Nucleus accumbens (tissue), 56 donors: Measurements from ENCODE around the gene NCKAP5.
A peak's percentile ranks its signal among the peaks of the same experiment; 100 is the strongest.
"Not testable (repeated sequence)": the region's sequence is repeated elsewhere in the genome, so short reads cannot be mapped to it uniquely, and the experiment has no call there.

Experiments used
- DNase-seq, 56 donors: peaks; one replicate each; lab custom pipeline; 2025; lab: John Stamatoyannopoulos, UW

Gene NCKAP5

GRCh38 chr2:133525613-133526529 is 42.4 kb downstream of the NCKAP5 start:
- DNase-seq = no peak

- DNase-seq = no peak
These were observed 43.2 kb downstream of the NCKAP5 start for GRCh38 chr2:133525090-133525489.

GRCh38 chr2:133523406-133523805 is 44.9 kb downstream of the NCKAP5 start:
- DNase-seq = no peak

GRCh38 chr2:133522204-133522603 is 46.1 kb downstream of the NCKAP5 start:
- no peak for DNase-seq

- no peak for DNase-seq
These were observed 47.0 kb downstream of the NCKAP5 start for GRCh38 chr2:133521146-133521745.

DNA sequence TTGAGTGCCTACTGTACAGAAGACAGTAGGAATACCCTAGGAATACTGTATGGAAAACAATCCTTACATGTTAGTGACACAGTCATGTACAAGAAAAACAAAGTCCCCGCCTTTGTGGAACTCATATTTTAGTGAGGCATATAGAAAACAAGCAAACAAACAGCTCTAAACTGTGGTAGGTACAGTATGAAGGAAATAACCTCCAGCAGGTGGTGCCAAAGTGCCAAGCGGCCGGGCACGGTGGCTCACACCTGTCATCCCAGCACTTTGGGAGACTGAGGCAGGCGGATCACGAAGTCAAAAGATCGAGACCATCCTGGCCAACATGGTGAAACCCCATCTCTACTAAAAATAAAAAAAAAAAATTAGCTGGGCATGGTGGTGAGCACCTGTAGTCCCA is 48.6 kb downstream of the NCKAP5 start:
- not testable (repeated sequence) for DNase-seq

- no peak for DNase-seq
These were observed 49.4 kb downstream of the NCKAP5 start for GRCh38 chr2:133518700-133519344.

DNA sequence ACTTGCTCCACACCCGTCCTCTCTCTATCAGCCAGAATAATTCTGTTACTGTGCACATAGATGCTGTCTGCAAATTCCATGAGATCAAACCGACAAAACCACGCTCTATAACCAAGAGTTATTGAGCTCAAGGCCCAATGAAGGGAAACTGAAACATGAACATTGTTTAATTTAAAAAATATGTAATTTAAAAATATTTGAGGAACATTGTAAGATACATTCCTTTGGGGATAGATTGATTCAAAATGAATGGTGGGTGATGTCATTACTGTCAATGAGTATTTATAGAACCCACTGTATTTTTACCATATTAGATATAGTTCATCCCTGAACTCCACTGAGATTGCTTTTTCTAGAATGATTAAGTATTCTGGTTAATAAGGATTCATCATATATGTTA is 50.4 kb downstream of the NCKAP5 start:
- no peak for DNase-seq

GRCh38 chr2:133516405-133517026 is 51.7 kb downstream of the NCKAP5 start:
- DNase-seq = no peak

GRCh38 chr2:133515271-133515670 is 53.0 kb downstream of the NCKAP5 start:
- no peak for DNase-seq

- no peak for DNase-seq
These were observed 54.4 kb downstream of the NCKAP5 start for GRCh38 chr2:133513893-133514292.

DNA sequence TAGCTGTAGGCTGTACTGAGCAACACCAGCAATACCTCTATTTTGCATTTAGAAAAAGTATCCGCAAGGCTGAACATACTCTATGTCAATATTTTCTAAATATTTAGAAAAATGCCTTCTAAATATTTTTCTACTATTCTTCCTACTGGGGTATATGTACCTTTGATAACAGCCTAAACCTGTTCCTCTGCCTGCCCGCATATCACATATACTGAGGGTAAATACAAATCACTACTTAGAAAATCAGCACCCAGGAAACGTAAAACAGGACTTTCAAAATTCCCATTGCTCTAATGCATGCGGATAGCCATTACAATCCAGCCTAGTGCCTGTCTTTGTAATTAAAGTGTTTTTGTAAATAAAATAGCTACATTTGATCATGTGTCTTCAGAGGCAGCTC is 56.1 kb downstream of the NCKAP5 start:
- DNase-seq = no peak

- DNase-seq = no peak
These were observed 56.6 kb downstream of the NCKAP5 start for GRCh38 chr2:133511679-133512078.

DNA sequence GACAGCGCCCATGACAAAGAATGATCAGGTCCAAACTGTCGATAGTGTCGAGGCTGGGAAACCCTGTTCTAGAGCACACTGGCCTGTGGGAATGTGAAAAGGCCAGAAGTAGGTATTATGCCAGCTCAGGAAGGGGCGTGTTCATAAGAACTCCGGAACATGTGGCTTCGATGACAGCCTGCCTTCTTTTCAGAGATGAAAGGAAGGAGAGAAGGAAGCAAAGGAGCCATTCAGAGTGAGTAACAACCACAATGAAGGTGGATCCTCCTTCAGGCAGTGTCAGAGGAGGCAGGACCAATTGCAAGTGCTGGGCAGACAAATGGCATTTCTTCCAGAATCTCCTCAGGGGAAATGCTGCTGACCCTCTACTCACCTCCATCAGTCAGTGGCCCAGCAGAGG is 58.5 kb downstream of the NCKAP5 start:
- no peak for DNase-seq

DNA sequence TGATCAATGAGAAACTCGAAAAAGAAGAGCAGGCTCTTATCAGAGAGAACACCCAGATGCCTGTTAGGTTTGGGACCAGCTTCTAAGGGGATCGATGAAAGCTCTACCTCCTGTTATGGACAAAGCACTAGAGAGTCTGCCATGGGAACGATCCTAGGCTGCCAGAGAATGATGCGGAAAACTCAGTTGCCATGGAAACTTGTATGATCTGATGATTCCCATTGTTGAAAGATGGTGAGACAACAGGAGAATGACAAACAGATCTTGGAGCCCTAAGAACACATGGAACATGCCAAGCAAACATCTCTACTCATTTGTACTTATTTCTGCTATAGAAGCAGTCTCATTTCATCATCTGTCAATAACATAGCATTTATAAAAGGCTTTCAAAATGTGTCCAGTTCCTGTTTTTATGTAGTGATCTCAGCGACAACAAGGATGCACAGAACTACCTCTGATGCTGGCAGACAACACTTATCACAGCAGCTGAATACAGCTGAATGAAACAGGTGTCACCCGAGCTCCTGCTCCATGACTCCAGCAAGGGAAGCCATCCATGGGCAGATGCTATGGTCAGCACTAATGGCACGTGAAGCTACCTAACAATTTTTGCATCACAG is 59.6 kb downstream of the NCKAP5 start:
- no peak for DNase-seq

DNA sequence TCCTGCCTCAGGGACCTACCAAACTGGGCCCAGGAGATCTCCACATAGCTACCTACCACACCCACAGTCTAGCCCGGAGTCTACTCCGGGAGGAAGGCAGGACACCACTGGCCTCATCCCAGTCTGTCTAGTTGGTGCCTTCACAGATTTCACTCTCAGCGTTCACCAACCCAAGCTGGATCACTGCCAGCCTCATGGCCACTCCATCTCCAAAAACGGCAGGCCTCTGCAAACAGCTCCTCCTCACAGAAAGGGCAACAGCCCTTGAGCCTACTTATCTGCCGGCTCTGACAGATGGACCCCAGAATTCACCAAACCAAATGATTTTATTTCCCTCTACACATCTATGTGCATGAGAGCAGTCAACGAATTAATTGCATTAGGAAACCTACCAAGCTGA is 61.3 kb downstream of the NCKAP5 start:
- no peak for DNase-seq

GRCh38 chr2:133504566-133505505 is 63.4 kb downstream of the NCKAP5 start:
- DNase-seq = peak in 28 of 56 donors; percentile 3 to 71 (median 22)

DNA sequence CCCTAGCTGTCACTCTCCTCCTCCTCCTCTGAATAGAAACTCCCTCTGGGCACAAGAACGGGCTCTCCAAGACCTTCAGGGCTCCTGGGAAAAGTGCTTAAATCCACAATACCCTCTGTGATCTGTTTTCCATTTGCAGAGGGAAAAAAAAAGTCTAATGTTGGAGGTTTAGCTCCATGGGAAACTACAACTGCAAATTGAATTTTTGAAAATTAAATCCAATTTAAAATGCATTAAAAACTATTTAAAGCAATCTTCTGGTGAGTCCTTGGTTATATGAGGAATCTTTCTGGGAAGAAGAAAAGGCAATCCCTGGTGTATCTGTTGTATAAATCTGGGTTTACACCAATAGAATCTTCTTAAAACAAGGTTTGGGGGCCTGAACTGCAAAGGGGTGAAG is 64.3 kb downstream of the NCKAP5 start:
- DNase-seq = no peak

DNA sequence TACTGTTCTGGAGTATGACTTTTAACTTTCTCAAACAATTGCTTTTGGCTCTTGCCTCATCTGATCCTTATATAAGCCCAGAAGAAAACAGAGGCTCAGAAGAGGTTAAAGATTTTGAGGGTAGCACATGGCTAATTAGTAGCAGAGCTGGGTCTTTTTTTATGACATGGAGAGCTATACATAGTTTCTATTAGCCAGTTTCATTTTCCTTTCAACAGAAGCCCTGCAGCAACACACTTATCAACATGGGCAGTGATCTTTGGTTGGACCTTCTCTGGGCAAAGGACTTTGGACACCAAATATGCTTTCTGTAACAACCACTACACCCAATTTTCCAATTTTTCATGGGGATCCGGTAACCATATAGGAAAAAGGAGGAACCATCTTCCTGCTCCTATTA is 64.9 kb downstream of the NCKAP5 start:
- no peak for DNase-seq

DNA sequence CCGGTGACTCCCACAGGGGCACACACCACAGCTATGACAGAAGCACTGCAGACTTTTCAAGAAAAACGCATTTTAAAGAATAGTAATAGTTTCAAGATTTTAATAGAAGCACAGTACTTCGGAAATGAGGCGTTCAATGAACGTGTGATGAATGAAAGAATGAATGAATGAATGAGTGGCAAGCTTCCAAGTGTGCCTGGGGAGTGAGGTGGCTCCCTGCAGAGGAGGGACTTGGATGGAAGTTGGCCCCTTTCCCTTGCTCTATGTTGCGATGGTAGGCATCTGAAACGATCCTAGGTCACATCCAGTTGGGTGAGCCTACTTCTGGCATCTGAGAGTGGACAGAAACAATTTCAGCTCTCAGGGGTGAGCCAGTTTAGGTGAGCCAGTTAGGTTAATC is 65.6 kb downstream of the NCKAP5 start:
- DNase-seq = no peak
